GM12878 (cell line): ENCODE results near the gene ELF2. TPM values are rescaled to one million over a fixed set of nuclear protein-coding genes. Genes with fewer than 3 reads are reported as not detected.

ENCODE experiments used
- ATF2 ChIP-seq: IDR thresholded peaks from 2 replicates; pipeline ENCODE4 v1.6.1; 2012; ENCODE audit warnings: low read length, inconsistent platforms
- E4F1 ChIP-seq: fragments of 450-650 bp; IDR thresholded peaks from 2 replicates; pipeline ENCODE4 v1.6.1; 2018; ENCODE audit warnings: borderline replicate concordance, mild to moderate bottlenecking; ENCODE audit not compliant: partially characterized antibody
- HSF1 ChIP-seq: fragments of 150-350 bp; IDR thresholded peaks from 2 replicates; pipeline ENCODE4 v1.6.1; 2014; ENCODE audit warnings: mild to moderate bottlenecking, low read depth, low read length
- NFXL1 ChIP-seq: fragments of 450-650 bp; IDR thresholded peaks from 2 replicates; pipeline ENCODE4 v1.6.1; 2017; ENCODE audit warnings: antibody characterized with exemption, mild to moderate bottlenecking, borderline replicate concordance
- RELB ChIP-seq: fragments of 450-650 bp; IDR thresholded peaks from 2 replicates; pipeline ENCODE4 v1.6.1; 2017; ENCODE audit warnings: low read depth, mild to moderate bottlenecking, moderate library complexity
- SMAD1 ChIP-seq: fragments of 450-650 bp; IDR thresholded peaks from 2 replicates; pipeline ENCODE4 v1.6.1; 2018; ENCODE audit warnings: mild to moderate bottlenecking, low read depth; ENCODE audit not compliant: partially characterized antibody
- SREBF2 ChIP-seq: IDR thresholded peaks from 2 replicates; pipeline ENCODE4 v1.6.1; 2012; ENCODE audit warnings: mild to moderate bottlenecking, low read length
- STAT1 ChIP-seq: fragments of 450-650 bp; conservative IDR thresholded peaks from 2 replicates; pipeline ENCODE4 v1.6.1; 2014; ENCODE audit warnings: antibody characterized with exemption, mild to moderate bottlenecking
- ZNF274 ChIP-seq: IDR thresholded peaks from one replicate; pipeline ENCODE4 v1.8.0; 2011; ENCODE audit not compliant: insufficient read length, insufficient read depth
- ZNF592 ChIP-seq: fragments of 450-650 bp; IDR thresholded peaks from 2 replicates; pipeline ENCODE4 v1.6.1; 2017; ENCODE audit warnings: mild to moderate bottlenecking, moderate library complexity
- polyA plus RNA-seq, 11 experiments: library from polyadenylated mRNA; depleted of rRNA in 4 of 11; unstranded in 6 of 11; stranded (reverse) in 5 of 11; fragments of >200 nt; fragmentation: Nextera tagmentation in 4 of 11; fragmentation: Illumina TruSeq in 1 of 11; extraction: Ambion mirVana in 4 of 11; extraction: Trizol in 1 of 11; gene quantifications; 1 replicate in 1 of 11; 2 replicates in 10 of 11; pipeline versions ENCODE4 v1.2.1 to v1.2.3, GENCODE V29; 2011 to 2016; ENCODE audit warnings: inconsistent platforms in 2 of 11, missing spikeins in 2 of 11, low read depth in 1 of 11
- total RNA-seq, 4 experiments: library from RNA; depleted of rRNA in 3 of 4; stranded (reverse); fragments of >200 nt in 3 of 4; fragmentation: Illumina TruSeq in 1 of 4; extraction: Trizol in 1 of 4; gene quantifications; 2 replicates each; pipeline versions ENCODE4 v1.2.1 to v1.2.3, GENCODE V29; 2013 to 2021

The ELF2 gene
- total and polyA plus RNA-seq, 10 of the 15 experiments (the other 5 are each of a cell fraction or from before 2014, with no cell fraction given) = 10.5 to 30.1 (median 20.5) TPM

GRCh38 chr4:139207873-139208403 lies 30.9 kb upstream of the ELF2 start (continued):
- TF ChIP-seq ATF2 (no peak), SMAD1 (no peak), RELB (no peak), SREBF2 (no peak), ZNF592 (no peak), E4F1 (no peak), STAT1 (no peak), NFXL1 (no peak), HSF1 (no peak), ZNF274 (no peak)
